ENCODE measurements around the gene NRXN3. TPM values are rescaled to one million over a fixed set of nuclear protein-coding genes. Genes with fewer than 3 reads are reported as not detected.

The NRXN3 gene
- polyA plus RNA-seq, 5 donors = 1.3 to 1.9 (median 1.4) TPM

GRCh38 chr14:78637489-78637888, 467.3 kb downstream of the NRXN3 start:
- DNase-seq = no peak

GRCh38 chr14:78637908-78638475, 467.8 kb downstream of the NRXN3 start:
- DNase-seq = no peak

- DNase-seq = no peak
Observed at GRCh38 chr14:78638926-78639325, 468.8 kb downstream of the NRXN3 start.

GRCh38 chr14:78644824-78645559, 474.8 kb downstream of the NRXN3 start:
- no peak for DNase-seq

- no peak for DNase-seq
Observed at GRCh38 chr14:78652727-78653126, 482.6 kb downstream of the NRXN3 start.

GRCh38 chr14:78653173-78653572, 483.0 kb downstream of the NRXN3 start:
- DNase-seq = no peak

- no peak for DNase-seq
Observed at GRCh38 chr14:78657451-78657850, 487.3 kb downstream of the NRXN3 start.

GRCh38 chr14:78664841-78665240, 494.7 kb downstream of the NRXN3 start:
- no peak for DNase-seq

GRCh38 chr14:78666336-78667056, 496.3 kb downstream of the NRXN3 start:
- no peak for DNase-seq

GRCh38 chr14:78667141-78667540, 497.0 kb downstream of the NRXN3 start:
- no peak for DNase-seq

- DNase-seq = no peak
Observed at GRCh38 chr14:78673845-78674244, 503.7 kb downstream of the NRXN3 start.

GRCh38 chr14:78674820-78675219, 504.6 kb downstream of the NRXN3 start:
- DNase-seq = no peak

GRCh38 chr14:78683206-78683605, 513.0 kb downstream of the NRXN3 start:
- no peak for DNase-seq

- DNase-seq = no peak
Observed at GRCh38 chr14:78683981-78684380, 513.8 kb downstream of the NRXN3 start.

- no peak for DNase-seq
Observed at GRCh38 chr14:78688503-78688902, 518.3 kb downstream of the NRXN3 start.

- DNase-seq = no peak
Observed at GRCh38 chr14:78690836-78691235, 520.7 kb downstream of the NRXN3 start.

GRCh38 chr14:78697341-78697740, 527.2 kb downstream of the NRXN3 start:
- DNase-seq = no peak

GRCh38 chr14:78698991-78699390, 528.8 kb downstream of the NRXN3 start:
- no peak for DNase-seq

- DNase-seq = no peak
Observed at GRCh38 chr14:78700236-78700635, 530.1 kb downstream of the NRXN3 start.

- DNase-seq = no peak
Observed at GRCh38 chr14:78701246-78701645, 531.1 kb downstream of the NRXN3 start.

GRCh38 chr14:78704965-78705364, 534.8 kb downstream of the NRXN3 start:
- no peak for DNase-seq

- DNase-seq = no peak
Observed at GRCh38 chr14:78705989-78706388, 535.8 kb downstream of the NRXN3 start.

Data from right lung (tissue), 5 donors.